Activated B cell treated with CpG ODN at 0.5 μM for 24 hours (primary cell): Measurements from ENCODE around the gene CDC42EP1. TPM values are rescaled to one million over a fixed set of nuclear protein-coding genes. Genes with fewer than 3 reads are reported as not detected.

Experiments used
- ATAC-seq: fragments of 200-7000 bp; cut with Tn5 transposase; one replicate; pipeline ENCODE4 v1.10.0; 2021; ENCODE audit warnings: low read depth, mild to moderate bottlenecking, moderate library complexity
- CTCF ChIA-PET: fragments of 350-600 bp; sonication (Branson Sonifier 250); formaldehyde crosslinking; loops from one replicate; lab custom pipeline; 2021; ENCODE audit warnings: antibody characterized with exemption; lab: Charles Lee
- POLR2A ChIA-PET: fragments of 350-600 bp; sonication (Branson Sonifier 250); formaldehyde crosslinking; loops from one replicate; lab custom pipeline; 2021; ENCODE audit warnings: antibody characterized with exemption; lab: Charles Lee
- DNase-seq: peaks from one replicate; pipeline ENCODE4 v3.0.0; 2022
- H3K27ac Mint-ChIP-seq: one replicate; pipeline ENCODE4 v1.8.0; 2020; ENCODE audit warnings: mixed read lengths
- H3K27me3 Mint-ChIP-seq: one replicate; pipeline ENCODE4 v1.8.0; 2021; ENCODE audit warnings: mixed read lengths
- H3K36me3 Mint-ChIP-seq: one replicate; pipeline ENCODE4 v1.8.0; 2021; ENCODE audit warnings: low read depth, mixed read lengths
- H3K4me1 Mint-ChIP-seq: one replicate; pipeline ENCODE4 v1.8.0; 2021; ENCODE audit warnings: mixed read lengths
- H3K4me3 Mint-ChIP-seq: one replicate; pipeline ENCODE4 v1.8.0; 2020; ENCODE audit warnings: mild to moderate bottlenecking, mixed read lengths
- H3K9me3 Mint-ChIP-seq: one replicate; pipeline ENCODE4 v1.8.0; 2020; ENCODE audit warnings: mixed read lengths
- CTCF ChIP-seq: fragments of 200-600 bp; IDR thresholded peaks from one replicate; pipeline ENCODE4 v1.8.0; 2022; ENCODE audit warnings: antibody characterized with exemption, mild to moderate bottlenecking
- intact Hi-C: fragments of 100-400 bp; cut with micrococcal nuclease; formaldehyde crosslinking; loops from one replicate; pipeline ENCODE4 v1.15.1; 2024
- total RNA-seq: library from RNA; stranded (reverse); gene quantifications from 2 replicates; pipeline ENCODE4 v1.2.3, GENCODE V29; 2022

Gene CDC42EP1
- total RNA-seq, 1 donor from 2014 or later, result not detected

- POLR2A ChIA-PET, result no interaction called here
- H3K4me3 Mint-ChIP-seq, result no peak overlapping the region
- CTCF ChIA-PET, result no interaction called here
- no peak for TF ChIP-seq CTCF
- peaks cover 4% of the 10 kb centered on the region for H3K4me1 Mint-ChIP-seq
- no peak for ATAC-seq
- H3K9me3 Mint-ChIP-seq, result peaks cover 2% of the 10 kb centered on the region
- intact Hi-C loops, result no loop called here
- peaks cover 29% of the 10 kb centered on the region for H3K27me3 Mint-ChIP-seq
- no peak for DNase-seq
- no peak overlapping the region for H3K27ac Mint-ChIP-seq
- H3K36me3 Mint-ChIP-seq, result no peaks in the 10 kb centered on the region
Measured at GRCh38 chr22:37516456-37516855, 43.8 kb upstream of the CDC42EP1 start.

DNA sequence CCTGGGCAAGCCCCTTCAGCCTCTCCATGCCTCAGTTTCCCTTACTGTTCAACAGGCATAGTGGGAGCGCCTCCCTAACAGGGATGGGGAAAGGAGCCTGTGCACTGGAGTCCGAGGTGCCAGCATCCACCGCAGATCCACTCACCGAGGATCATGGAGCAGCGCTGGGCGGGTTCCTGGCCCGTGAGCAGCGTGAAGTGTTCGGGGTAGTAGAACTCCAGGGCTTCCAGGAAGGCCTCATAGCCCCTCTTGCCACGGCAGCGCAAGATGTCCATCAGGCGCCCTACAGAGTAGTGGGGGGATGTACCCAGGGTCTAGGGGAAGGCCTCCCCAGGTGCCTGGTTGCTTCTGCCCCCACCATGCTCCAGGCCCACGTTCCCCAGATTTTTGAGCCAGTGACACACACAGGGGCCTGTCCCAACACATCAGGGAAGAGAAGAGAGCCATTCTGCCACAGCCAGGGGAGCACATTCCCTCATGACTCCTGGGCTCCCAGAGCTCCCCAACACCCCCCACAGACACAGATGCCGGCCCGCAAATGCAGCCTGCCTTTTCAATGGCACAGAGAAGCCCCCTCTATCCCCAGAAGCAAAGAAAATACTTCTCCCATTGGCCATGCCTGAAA is 42.3 kb upstream of the CDC42EP1 start:
- Mint-ChIP-seq H3K36me3 (no peaks in the 10 kb centered on the region), H3K27ac (no peak overlapping the region), H3K27me3 (peaks cover 33% of the 10 kb centered on the region), H3K4me3 (peak overlapping the region; percentile 48), H3K9me3 (peaks cover 2% of the 10 kb centered on the region), H3K4me1 (peaks cover 4% of the 10 kb centered on the region)
- intact Hi-C loops, result no loop called here
- TF ChIP-seq CTCF, result no peak
- no peak for ATAC-seq
- CTCF ChIA-PET, result no interaction called here
- no peak for DNase-seq
- POLR2A ChIA-PET, result interaction anchor here (0.5 kb wide), 1 partner anchor 48 kb away, joined by 3 read pairs; no protein-coding TSS in a partner anchor

GRCh38 chr22:37518509-37519267 is 41.6 kb upstream of the CDC42EP1 start:
- H3K9me3 Mint-ChIP-seq, result peaks cover 2% of the 10 kb centered on the region
- intact Hi-C loops, result no loop called here
- ATAC-seq (no peak), DNase-seq (no peak)
- no peak overlapping the region for H3K27ac Mint-ChIP-seq
- peak overlapping the region; percentile 48 for H3K4me3 Mint-ChIP-seq
- peaks cover 4% of the 10 kb centered on the region for H3K4me1 Mint-ChIP-seq
- TF ChIP-seq CTCF, result no peak
- peaks cover 37% of the 10 kb centered on the region for H3K27me3 Mint-ChIP-seq
- CTCF ChIA-PET, result no interaction called here
- POLR2A ChIA-PET, result interaction anchor here (0.5 kb wide), 1 partner anchor 48 kb away, joined by 3 read pairs; no protein-coding TSS in a partner anchor
- H3K36me3 Mint-ChIP-seq, result no peaks in the 10 kb centered on the region

- intact Hi-C loops, result no loop called here
- CTCF ChIA-PET, result no interaction called here
- Mint-ChIP-seq H3K36me3 (no peaks in the 10 kb centered on the region), H3K27me3 (peaks cover 40% of the 10 kb centered on the region), H3K9me3 (peaks cover 2% of the 10 kb centered on the region), H3K4me3 (peak within 1 kb of the TSS; percentile 55), H3K4me1 (peaks cover 4% of the 10 kb centered on the region), H3K27ac (no peak within 1 kb of the TSS)
- DNase-seq, result peak; percentile 21
- peak; percentile 74 for ATAC-seq
- POLR2A ChIA-PET, result no interaction called here
- TF ChIP-seq CTCF, result no peak
Measured at GRCh38 chr22:37519268-37520195, 40.7 kb upstream of the CDC42EP1 start, which contains the start of gene CARD10. TSS of gene CARD10 (minus strand) at chr22:37519415. CDS start at chr22:37519200, 215 bp downstream.
